Spleen (tissue), 7 donors: ENCODE measurements around the gene PSMB5.

Experiments
- POLR2A ChIP-seq, 3 donors: fragments of 450-650 bp; IDR thresholded peaks; one replicate each; pipeline ENCODE4 v1.5.1; 2017; ENCODE audit warnings: antibody characterized with exemption in 3 of 3, mild to moderate bottlenecking in 1 of 3
- POLR2AphosphoS5 ChIP-seq, 3 donors: sonication (generic); formaldehyde crosslinking; IDR thresholded peaks; one replicate each; pipeline ENCODE4 v1.5.1; 2017; ENCODE audit warnings: antibody characterized with exemption in 3 of 3
- TF ChIP-seq, protein P1 (sequence below), 11 experiments: fragments of 200-600 bp in 7 of 11; fragments of 450-650 bp in 4 of 11; sonication (generic) in 4 of 11; IDR thresholded peaks in 8 of 11; conservative IDR thresholded peaks in 3 of 11; 1 replicate in 7 of 11; 2 replicates in 4 of 11; pipeline versions ENCODE4 v1.4.0 to v1.8.0; 2016 to 2021; ENCODE audit warnings: antibody characterized with exemption in 11 of 11, inconsistent platforms in 4 of 11, mild to moderate bottlenecking in 1 of 11
- donor health status: DM: no; HTN: no; CAD: no; lungs with moderate emphysema.
- donor health status: DM: no; HTN: no; CAD: no.
- donor health status: DM: no; HTN: no; CAD: no.

DNA sequence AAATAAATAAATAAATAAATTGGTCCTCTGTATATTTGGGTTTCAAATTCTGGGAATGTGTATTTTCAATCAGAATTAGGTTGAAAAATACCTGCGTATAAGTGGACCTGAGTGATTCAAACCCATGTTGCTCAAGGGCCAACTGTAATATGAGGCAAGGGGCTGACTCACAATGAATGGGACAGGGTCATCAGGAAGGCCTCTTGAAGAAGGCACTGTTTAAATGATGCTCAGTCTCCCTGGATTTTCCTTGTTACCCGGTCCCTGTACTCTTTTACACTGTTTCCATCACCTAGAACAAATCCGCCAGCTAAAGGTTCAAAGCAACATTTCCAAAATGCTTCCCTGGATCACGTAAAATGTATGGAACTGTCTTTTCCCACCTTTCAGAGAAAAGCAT is 3.8 kb downstream of the PSMB5 start:
- TF ChIP-seq POLR2AphosphoS5 (IDR thresholded peaks at IDR 0.05) (no peak), POLR2A (IDR thresholded peaks at IDR 0.05) (no peak)
- TF ChIP-seq, protein P1, sequence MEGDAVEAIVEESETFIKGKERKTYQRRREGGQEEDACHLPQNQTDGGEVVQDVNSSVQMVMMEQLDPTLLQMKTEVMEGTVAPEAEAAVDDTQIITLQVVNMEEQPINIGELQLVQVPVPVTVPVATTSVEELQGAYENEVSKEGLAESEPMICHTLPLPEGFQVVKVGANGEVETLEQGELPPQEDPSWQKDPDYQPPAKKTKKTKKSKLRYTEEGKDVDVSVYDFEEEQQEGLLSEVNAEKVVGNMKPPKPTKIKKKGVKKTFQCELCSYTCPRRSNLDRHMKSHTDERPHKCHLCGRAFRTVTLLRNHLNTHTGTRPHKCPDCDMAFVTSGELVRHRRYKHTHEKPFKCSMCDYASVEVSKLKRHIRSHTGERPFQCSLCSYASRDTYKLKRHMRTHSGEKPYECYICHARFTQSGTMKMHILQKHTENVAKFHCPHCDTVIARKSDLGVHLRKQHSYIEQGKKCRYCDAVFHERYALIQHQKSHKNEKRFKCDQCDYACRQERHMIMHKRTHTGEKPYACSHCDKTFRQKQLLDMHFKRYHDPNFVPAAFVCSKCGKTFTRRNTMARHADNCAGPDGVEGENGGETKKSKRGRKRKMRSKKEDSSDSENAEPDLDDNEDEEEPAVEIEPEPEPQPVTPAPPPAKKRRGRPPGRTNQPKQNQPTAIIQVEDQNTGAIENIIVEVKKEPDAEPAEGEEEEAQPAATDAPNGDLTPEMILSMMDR (IDR thresholded peaks at IDR 0.05 in 8 of 11, conservative IDR thresholded peaks at IDR 0.05 in 3 of 11) = no peak
